T-helper 17 cell (primary cell): ENCODE measurements around the gene STON2. TPM values are rescaled to one million over a fixed set of nuclear protein-coding genes. Genes with fewer than 3 reads are reported as not detected.
A peak's percentile ranks its signal among the peaks of the same experiment; 100 is the strongest.

ENCODE experiments used
- ATAC-seq: fragments of 150-1000 bp; cut with Tn5 transposase; 2 replicates; pipeline ENCODE4 v1.10.0; 2021; ENCODE audit warnings: mild to moderate bottlenecking, moderate library complexity
- DNase-seq, 3 donors: peaks; one replicate each; pipeline versions ENCODE4 v3.0.0 to v3.0.0-alpha.2; 2020 to 2021
- H3K9me3 ChIP-seq: one replicate; pipeline ENCODE4 v1.7.0; 2013; ENCODE audit warnings: low read length, mild to moderate bottlenecking; ENCODE audit not compliant: control insufficient read depth, poor library complexity, severe bottlenecking
- H3K27ac Mint-ChIP-seq: one replicate; pipeline ENCODE4 v1.8.0; 2022; ENCODE audit warnings: mild to moderate bottlenecking, moderate library complexity, mixed read lengths
- H3K27me3 Mint-ChIP-seq: one replicate; pipeline ENCODE4 v1.8.0; 2022; ENCODE audit warnings: mixed read lengths
- H3K36me3 Mint-ChIP-seq: one replicate; pipeline ENCODE4 v1.8.0; 2022; ENCODE audit warnings: low read depth, mixed read lengths
- H3K4me1 Mint-ChIP-seq: one replicate; pipeline ENCODE4 v1.8.0; 2022; ENCODE audit warnings: mild to moderate bottlenecking, mixed read lengths
- H3K4me3 Mint-ChIP-seq: one replicate; pipeline ENCODE4 v1.8.0; 2022; ENCODE audit warnings: mild to moderate bottlenecking, moderate library complexity, mixed read lengths
- total RNA-seq, 4 donors: library from RNA in 2 of 4; stranded (reverse) in 2 of 4; gene quantifications; one replicate each; pipeline ENCODE4 v1.2.3 and lab custom pipeline; 2022 to 2026

STON2 gene, protein sequence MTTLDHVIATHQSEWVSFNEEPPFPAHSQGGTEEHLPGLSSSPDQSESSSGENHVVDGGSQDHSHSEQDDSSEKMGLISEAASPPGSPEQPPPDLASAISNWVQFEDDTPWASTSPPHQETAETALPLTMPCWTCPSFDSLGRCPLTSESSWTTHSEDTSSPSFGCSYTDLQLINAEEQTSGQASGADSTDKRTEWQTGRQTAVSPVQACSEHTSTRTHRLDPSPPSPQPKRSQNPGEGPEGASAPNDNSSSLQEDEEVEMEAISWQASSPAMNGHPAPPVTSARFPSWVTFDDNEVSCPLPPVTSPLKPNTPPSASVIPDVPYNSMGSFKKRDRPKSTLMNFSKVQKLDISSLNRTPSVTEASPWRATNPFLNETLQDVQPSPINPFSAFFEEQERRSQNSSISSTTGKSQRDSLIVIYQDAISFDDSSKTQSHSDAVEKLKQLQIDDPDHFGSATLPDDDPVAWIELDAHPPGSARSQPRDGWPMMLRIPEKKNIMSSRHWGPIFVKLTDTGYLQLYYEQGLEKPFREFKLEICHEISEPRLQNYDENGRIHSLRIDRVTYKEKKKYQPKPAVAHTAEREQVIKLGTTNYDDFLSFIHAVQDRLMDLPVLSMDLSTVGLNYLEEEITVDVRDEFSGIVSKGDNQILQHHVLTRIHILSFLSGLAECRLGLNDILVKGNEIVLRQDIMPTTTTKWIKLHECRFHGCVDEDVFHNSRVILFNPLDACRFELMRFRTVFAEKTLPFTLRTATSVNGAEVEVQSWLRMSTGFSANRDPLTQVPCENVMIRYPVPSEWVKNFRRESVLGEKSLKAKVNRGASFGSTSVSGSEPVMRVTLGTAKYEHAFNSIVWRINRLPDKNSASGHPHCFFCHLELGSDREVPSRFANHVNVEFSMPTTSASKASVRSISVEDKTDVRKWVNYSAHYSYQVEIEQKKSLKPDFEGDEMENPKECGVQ
- total RNA-seq = 10 to 100 TPM in 1 of 2 donors, 1 to 10 TPM in 1; 2.3 to 51.1 TPM
- 0.23 to 0.46 reads per million in 2 donors for total RNA-seq (lab: John Stamatoyannopoulos, UW)

DNA sequence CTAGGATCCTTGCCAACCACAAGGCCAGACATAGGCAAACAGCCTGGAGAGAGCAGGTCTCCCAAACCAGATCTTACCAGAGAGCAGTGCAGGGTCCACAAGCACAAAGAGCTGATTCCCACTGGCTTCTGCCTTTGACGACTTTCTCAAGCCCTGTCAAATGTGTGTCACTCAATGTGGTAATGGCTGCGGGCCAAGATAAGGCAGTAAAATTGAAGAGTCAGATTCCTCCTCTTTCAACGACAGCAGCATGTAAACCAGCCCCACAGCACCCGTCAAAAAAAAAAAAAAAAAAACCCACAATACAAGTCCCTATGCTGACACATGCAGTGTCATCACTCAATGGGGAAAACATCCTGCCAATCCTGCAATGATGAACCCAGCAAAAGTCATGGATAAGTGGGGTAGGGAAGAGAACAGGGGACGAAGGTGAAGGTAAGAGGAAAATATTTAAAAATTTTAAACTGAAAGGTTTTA is at the start of gene STON2:
Gene STON2 (minus strand): TSS at position 123 of the 477 bp plus-strand sequence. CDS start 1,942 bp downstream, outside the sequence.
- H3K36me3 Mint-ChIP-seq = no peaks in the 10 kb centered on the region
- peak; percentile 47 for ATAC-seq

DNA sequence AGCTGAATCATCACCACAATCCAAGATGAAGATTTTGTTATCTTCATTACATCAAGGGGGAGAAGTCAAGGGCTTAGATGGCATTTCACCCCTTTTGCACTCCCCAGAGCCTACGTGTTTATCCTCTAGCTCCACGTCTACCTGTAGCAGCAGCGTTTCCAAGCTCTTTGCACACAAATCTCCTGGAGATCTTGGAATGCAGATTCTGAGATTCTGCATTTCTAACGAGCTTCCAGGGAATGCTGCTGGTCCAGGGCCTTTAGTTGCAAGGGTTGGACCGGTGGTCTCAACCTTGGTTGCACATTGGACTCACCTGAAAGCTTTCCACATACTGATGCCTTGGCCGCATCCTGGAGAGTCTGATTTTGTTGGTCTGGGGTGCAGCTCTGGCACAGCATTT is 49.5 kb upstream of the STON2 start:
- H3K27me3 Mint-ChIP-seq = peaks cover 31% of the 10 kb centered on the region
- DNase-seq = no peak
- H3K9me3 ChIP-seq = no peaks in the 10 kb centered on the region
- no peak overlapping the region for H3K27ac Mint-ChIP-seq
- no peak overlapping the region for H3K4me3 Mint-ChIP-seq
- no peak for ATAC-seq
- no peaks in the 10 kb centered on the region for H3K4me1 Mint-ChIP-seq
- H3K36me3 Mint-ChIP-seq = no peaks in the 10 kb centered on the region

More for the DNA sequence above, at the start of gene STON2:
- Mint-ChIP-seq H3K4me1 (peaks cover 4% of the 10 kb centered on the region), H3K4me3 (no peak within 1 kb of the TSS), H3K27ac (no peak within 1 kb of the TSS), H3K27me3 (peaks cover 24% of the 10 kb centered on the region)
- no peaks in the 10 kb centered on the region for H3K9me3 ChIP-seq
- DNase-seq = no peak

DNA sequence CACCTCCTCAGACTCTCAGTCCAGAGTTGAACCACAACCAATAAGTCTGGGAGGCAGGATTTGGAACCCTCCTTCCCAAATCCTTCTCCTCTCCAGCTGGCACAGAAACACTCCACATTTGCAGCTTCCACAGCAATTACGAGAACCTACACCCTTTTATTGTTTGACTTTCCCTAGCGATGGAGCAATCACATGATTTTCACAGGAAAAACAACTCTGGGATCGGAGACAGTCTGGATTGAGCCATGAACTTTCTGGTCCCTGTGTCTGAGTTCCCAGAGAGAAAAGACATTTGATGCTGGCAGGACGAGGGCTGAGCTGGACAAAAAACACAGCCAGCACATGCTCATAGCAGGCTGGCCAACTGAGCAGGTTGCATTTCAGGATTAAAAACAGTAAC is 49.0 kb upstream of the STON2 start:
- Mint-ChIP-seq H3K27ac (no peak overlapping the region), H3K4me1 (no peaks in the 10 kb centered on the region), H3K4me3 (no peak overlapping the region), H3K27me3 (peaks cover 36% of the 10 kb centered on the region), H3K36me3 (no peaks in the 10 kb centered on the region)
- no peaks in the 10 kb centered on the region for H3K9me3 ChIP-seq
- DNase-seq (no peak), ATAC-seq (no peak)

DNA sequence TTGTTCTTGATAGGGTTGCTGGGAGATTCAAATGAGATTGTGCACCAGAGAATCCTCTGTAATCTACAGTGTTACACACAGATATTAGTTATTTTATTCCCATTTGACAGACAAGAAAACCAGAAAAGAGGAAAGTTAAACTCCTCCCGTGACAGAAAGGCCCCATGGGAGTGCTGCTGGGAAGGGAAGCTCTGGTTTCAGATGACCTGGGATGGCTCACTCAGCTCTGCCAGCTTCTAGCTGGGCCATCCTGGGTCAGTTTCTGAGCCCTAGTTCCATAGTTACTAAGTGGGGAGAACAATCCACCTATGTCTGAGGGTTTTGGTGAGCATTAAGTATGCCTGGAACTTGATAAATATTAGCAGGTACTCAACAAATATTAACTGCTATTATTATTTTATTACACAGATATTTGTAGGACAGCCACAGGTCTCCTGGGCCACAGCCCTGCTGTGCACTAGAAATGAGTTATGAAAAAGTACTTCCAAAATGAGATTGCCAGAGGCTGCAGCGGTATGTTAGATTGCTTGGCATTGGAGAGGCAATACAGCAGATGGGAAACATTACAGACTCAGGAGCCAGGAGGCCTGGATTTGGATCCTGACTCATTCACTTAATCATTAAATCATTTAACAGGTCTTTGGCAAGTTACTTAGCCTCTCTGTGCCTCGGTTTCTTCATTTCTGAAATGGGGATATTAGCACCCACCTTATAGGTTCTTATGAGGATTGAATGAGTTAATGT is 47.1 kb upstream of the STON2 start:
- no peaks in the 10 kb centered on the region for H3K36me3 Mint-ChIP-seq
- H3K27ac Mint-ChIP-seq = no peak overlapping the region
- DNase-seq (no peak), ATAC-seq (no peak)
- H3K4me3 Mint-ChIP-seq = no peak overlapping the region
- no peaks in the 10 kb centered on the region for H3K9me3 ChIP-seq
- H3K4me1 Mint-ChIP-seq = no peaks in the 10 kb centered on the region
- H3K27me3 Mint-ChIP-seq = peaks cover 49% of the 10 kb centered on the region

DNA sequence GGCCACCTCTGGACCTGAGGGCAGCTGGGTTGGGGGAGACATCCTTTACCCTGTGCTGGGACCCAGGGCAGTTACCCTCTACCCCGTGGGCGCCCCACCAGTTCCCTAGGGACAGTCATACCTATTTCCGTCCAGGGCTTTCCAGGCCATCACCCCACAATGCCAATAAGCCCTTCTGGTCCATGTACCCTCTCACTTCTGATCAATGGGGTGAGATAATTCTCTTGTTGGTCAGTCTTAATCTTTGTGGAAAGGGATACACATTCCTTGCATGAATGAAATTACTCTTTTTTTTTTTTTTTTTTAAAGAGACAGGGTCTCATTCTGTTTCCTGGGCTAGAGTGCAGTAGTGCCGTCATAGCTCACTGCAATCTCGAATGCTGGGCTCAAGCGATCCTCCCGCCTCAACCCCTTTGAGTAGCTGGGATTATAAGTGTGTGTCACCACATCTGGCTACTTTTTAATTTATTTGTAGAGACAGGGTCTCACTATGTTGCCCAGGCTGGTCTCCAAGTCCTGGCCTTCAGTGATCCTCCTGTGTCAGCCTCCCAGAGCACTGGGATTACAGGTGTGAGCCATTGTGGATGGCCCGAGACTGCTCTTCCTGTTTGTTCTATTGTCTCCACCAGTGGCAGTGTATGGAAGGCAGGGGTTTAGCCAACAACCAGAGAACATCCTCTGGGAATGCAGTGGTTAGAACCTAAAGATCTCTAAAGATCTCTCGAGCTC is 46.3 kb upstream of the STON2 start:
- no peaks in the 10 kb centered on the region for H3K4me1 Mint-ChIP-seq

DNA sequence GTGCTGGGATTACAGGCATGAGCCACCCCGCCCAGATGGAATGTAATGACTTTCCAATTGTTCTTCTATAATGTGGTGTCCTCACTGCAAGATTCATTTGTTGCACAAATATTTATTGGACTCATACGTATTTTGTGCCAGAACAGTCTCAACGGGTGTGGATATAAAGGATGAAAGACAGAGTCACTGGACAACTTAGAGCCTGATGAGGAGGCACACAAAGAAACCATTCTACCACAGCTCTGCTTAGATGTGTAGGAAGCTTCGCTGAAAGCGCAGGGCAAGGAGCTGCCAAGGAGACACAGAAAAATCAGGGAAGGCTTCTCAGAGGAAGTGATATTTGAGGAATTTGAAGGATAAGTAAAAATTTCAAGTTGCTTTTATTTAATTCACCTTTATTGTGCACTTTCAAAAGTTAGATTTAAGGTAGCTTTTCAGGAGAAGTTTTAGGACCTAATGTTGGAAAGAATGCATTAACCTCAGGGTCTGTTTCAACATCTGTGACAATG is 41.6 kb upstream of the STON2 start:
- no peaks in the 10 kb centered on the region for H3K9me3 ChIP-seq
- DNase-seq = no peak
- H3K27ac Mint-ChIP-seq = no peak overlapping the region
- H3K27me3 Mint-ChIP-seq = peaks cover 80% of the 10 kb centered on the region
- peaks cover 3% of the 10 kb centered on the region for H3K4me1 Mint-ChIP-seq
- no peak for ATAC-seq
- no peak overlapping the region for H3K4me3 Mint-ChIP-seq
- no peaks in the 10 kb centered on the region for H3K36me3 Mint-ChIP-seq

More for the DNA sequence above, 46.3 kb upstream of the STON2 start:
- Mint-ChIP-seq H3K4me3 (no peak overlapping the region), H3K27me3 (peaks cover 57% of the 10 kb centered on the region), H3K27ac (no peak overlapping the region), H3K36me3 (no peaks in the 10 kb centered on the region)
- ATAC-seq = no peak
- no peak for DNase-seq
- no peaks in the 10 kb centered on the region for H3K9me3 ChIP-seq

DNA sequence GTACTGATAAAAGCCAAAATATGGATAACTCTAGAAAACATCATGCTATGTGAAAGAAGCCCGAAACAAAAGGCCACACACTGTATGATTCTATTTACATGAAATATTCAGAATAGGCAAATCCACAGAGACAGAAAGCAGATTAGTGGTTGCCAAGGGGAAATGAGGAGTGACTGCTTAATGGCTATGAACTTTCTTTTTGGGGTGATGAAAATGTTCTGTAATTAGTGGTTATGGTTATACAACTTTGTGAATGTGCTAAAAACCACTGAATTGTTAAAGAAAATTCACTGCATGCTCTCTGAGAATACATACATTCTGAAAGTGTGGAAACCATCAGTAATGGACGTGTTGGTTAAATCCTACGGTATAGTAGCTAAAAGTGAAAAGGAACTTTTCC is 39.9 kb upstream of the STON2 start:
- Mint-ChIP-seq H3K36me3 (peaks cover 2% of the 10 kb centered on the region), H3K4me3 (no peak overlapping the region)

DNA sequence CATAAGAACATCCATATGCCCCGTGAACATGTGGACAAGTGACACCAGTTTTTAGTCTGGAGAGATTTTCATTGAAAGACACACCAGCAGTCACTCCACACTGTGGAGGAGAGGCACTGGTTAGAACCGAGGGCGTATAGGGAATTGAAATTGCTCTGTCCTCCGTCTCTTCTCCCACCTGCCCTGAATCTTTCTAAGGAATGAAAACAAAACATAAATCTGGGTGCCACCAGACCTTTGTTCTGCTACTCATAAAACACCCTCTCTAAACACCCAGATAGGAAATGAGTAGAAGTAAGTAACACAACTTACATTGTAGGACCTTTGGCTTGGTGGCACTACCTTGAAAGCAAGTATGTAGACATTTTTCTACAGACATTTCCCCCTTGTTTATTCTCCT is 37.1 kb upstream of the STON2 start:
- no peaks in the 10 kb centered on the region for H3K9me3 ChIP-seq
- Mint-ChIP-seq H3K4me1 (peaks cover 9% of the 10 kb centered on the region), H3K27me3 (peaks cover 91% of the 10 kb centered on the region), H3K27ac (no peak overlapping the region), H3K36me3 (peaks cover 2% of the 10 kb centered on the region), H3K4me3 (peak overlapping the region; percentile 77)
- no peak for DNase-seq
- no peak for ATAC-seq

More for the DNA sequence above, 39.9 kb upstream of the STON2 start:
- Mint-ChIP-seq H3K27ac (no peak overlapping the region), H3K27me3 (peaks cover 83% of the 10 kb centered on the region), H3K4me1 (peaks cover 6% of the 10 kb centered on the region)
- ATAC-seq (no peak), DNase-seq (no peak)
- H3K9me3 ChIP-seq = no peaks in the 10 kb centered on the region

DNA sequence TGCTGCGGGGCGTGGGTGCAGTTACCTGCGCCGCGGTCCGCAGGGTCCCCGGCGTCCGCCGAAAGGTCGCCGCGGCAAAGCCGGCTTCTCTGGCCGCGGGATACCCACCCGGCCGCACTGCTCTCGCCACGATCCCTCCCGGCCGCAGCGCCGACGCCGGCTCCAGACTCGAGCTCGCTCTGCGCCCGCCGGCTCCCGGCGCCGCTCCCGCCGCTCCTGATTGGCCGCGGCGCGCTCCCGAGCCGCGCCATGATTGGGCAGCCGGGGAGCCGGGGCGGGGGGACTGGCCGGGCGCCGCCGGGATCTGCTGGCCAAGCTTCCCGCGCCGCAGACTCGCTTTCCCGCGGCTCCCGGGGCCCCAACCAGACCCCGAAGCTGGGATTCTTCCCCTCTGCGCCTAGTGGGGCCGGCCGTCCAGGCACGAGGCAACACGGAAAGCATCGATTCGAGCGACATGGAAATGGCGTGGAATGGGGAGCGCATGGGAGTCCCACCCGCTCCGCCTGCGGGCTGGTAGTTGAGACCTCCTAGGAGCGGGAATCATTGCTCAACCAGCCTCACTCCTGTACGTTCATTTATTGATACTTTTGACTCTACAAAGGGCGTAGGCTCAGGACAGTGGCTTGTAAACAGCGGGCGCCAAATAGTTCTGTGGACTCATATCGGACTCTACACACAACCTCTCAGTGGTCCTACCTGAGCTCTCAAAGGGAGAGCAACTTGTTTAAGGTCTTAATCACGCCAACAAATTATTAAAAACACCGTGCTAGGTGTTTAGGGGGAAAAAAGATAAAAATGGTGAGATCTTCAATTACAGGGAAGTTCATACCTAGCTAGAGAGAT is 36.4 kb upstream of the STON2 start:
- H3K4me1 Mint-ChIP-seq = peaks cover 12% of the 10 kb centered on the region

DNA sequence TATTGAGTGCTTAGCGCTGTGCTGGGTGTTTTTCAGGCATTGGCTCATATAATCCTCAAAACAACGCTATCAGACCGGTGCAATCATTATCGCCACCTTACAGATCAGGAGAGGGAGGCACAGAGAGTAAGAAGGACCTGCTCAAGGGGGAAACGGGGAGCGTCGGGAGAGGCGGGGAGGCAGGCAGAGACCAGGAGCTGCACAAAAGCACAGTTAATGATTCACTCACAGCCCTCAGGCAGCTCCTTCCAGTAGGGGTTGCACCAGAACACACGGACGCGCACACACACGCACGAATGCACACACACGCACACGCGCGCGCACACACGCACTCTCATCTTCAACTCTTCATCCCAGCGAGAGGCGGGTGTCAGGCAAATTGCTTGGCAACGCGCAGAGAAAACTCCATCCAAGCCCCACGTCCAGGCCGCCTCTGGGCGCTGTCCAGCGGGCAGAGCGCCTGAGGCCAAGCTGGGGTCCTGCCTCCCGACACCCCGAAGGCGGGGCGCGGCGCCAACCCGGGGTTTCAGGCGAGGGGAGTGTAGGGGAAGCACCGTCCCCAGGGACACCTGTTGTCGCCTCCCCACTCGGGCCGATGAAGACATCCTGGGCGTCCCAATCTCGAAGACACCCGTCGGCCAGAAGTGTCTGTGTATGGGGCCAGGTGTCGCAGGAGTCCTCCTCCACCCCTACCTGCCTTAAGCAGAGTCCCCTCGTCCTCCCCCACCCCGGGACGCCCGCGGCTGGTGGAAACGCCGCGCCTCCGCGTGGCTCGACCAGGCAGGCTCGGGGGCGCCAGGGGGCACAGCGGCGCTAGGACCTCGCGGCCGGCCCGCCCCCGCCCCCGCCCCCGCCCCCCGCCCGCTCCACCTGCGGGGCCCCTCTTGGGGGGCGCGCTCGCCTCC is 35.5 kb upstream of the STON2 start:
- DNase-seq = no peak
- peaks cover 78% of the 10 kb centered on the region for H3K27me3 Mint-ChIP-seq
- peaks cover 2% of the 10 kb centered on the region for H3K36me3 Mint-ChIP-seq
- H3K27ac Mint-ChIP-seq = no peak overlapping the region
- H3K4me3 Mint-ChIP-seq = peak overlapping the region; percentile 91
- ATAC-seq = peak; percentile 60
- no peaks in the 10 kb centered on the region for H3K9me3 ChIP-seq
- peaks cover 12% of the 10 kb centered on the region for H3K4me1 Mint-ChIP-seq

More for the DNA sequence above, 36.4 kb upstream of the STON2 start:
- peaks cover 87% of the 10 kb centered on the region for H3K27me3 Mint-ChIP-seq
- H3K36me3 Mint-ChIP-seq = peaks cover 2% of the 10 kb centered on the region
- peak overlapping the region; percentile 77 for H3K4me3 Mint-ChIP-seq
- peak in 2 of 3 donors; percentile 14 to 19 for DNase-seq
- no peak overlapping the region for H3K27ac Mint-ChIP-seq
- ATAC-seq = peak; percentile 76
- H3K9me3 ChIP-seq = no peaks in the 10 kb centered on the region

DNA sequence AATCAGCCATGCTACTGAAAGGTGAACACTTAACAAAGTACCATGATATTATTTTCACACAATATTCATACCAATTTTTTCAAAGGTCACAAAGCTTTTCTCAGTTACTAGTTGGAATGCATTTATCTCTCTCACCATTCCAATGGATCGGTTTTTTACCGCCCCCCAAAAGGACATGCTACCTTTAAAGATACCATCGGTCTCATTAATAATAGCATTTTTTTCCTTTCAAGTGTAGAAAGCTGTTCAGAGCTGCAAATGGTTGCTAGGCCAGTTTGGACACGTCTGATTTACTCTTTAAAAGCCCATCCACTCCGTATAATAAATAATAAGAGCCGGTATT is 34.9 kb upstream of the STON2 start:
- Mint-ChIP-seq H3K4me1 (peaks cover 12% of the 10 kb centered on the region), H3K27ac (no peak overlapping the region), H3K36me3 (peaks cover 2% of the 10 kb centered on the region), H3K27me3 (peaks cover 74% of the 10 kb centered on the region), H3K4me3 (peak overlapping the region; percentile 91)
- H3K9me3 ChIP-seq = no peaks in the 10 kb centered on the region
- no peak for ATAC-seq
- no peak for DNase-seq
